Keratinocyte (primary cell): ENCODE data around the gene AKAP4. TPM values are rescaled to one million over a fixed set of nuclear protein-coding genes. Genes with fewer than 3 reads are reported as not detected.

Experiments used
- DNase-seq: peaks from one replicate; pipeline ENCODE4 v3.0.0-alpha.2; 2011; ENCODE audit warnings: low read depth, missing footprints, low spot score
- FAIRE-seq: peaks from 2 replicates; lab custom pipeline; 2011; peaks lifted over from hg19 to GRCh38; lab: Jason Lieb, UNC
- H2AFZ ChIP-seq: 2 replicates; pipeline ENCODE4 v1.6.0; 2012; ENCODE audit warnings: low read length, control low read depth, inconsistent platforms; ENCODE audit not compliant: control insufficient read depth
- H3K27ac ChIP-seq: 2 replicates; pipeline ENCODE4 v1.5.1; 2011; ENCODE audit warnings: low read length; ENCODE audit not compliant: control insufficient read depth, insufficient read depth
- H3K27me3 ChIP-seq: 3 replicates; pipeline ENCODE4 v1.6.0; 2011; ENCODE audit warnings: low read length; ENCODE audit not compliant: control insufficient read depth, insufficient read depth; ENCODE audit errors: extremely low read depth
- H3K36me3 ChIP-seq, 2 experiments: 2 replicates in 1 of 2; 3 replicates in 1 of 2; pipeline ENCODE4 v1.5.1; 2011; ENCODE audit warnings: low read length in 2 of 2, mild to moderate bottlenecking in 1 of 2; ENCODE audit not compliant: control insufficient read depth in 2 of 2, insufficient read depth in 2 of 2; ENCODE audit errors: extremely low read depth in 1 of 2
- H3K4me1 ChIP-seq: 3 replicates; pipeline ENCODE4 v1.5.1; 2011; ENCODE audit warnings: low read length; ENCODE audit not compliant: control insufficient read depth, insufficient read depth; ENCODE audit errors: extremely low read depth
- H3K4me2 ChIP-seq: 3 replicates; pipeline ENCODE4 v1.6.0; 2011; ENCODE audit warnings: low read depth, low read length; ENCODE audit not compliant: control insufficient read depth, insufficient read depth; ENCODE audit errors: extremely low read depth
- H3K4me3 ChIP-seq, 3 experiments: fragments of 200-600 bp in 1 of 3; sonication (generic) in 1 of 3; 2 replicates in 2 of 3; 3 replicates in 1 of 3; pipeline ENCODE4 v1.5.1; 2011 to 2016; ENCODE audit warnings: low read length in 3 of 3, mild to moderate bottlenecking in 3 of 3, control low read depth in 2 of 3, inconsistent platforms in 1 of 3, low read depth in 1 of 3, mixed read lengths in 1 of 3, mixed run types in 1 of 3, moderate library complexity in 1 of 3; ENCODE audit not compliant: control insufficient read depth in 2 of 3, insufficient read depth in 2 of 3; ENCODE audit errors: extremely low read depth in 1 of 3
- H3K79me2 ChIP-seq: 2 replicates; pipeline ENCODE4 v1.6.0; 2012; ENCODE audit warnings: low read length; ENCODE audit not compliant: control insufficient read depth, insufficient read depth
- H3K9ac ChIP-seq: 3 replicates; pipeline ENCODE4 v1.6.0; 2011; ENCODE audit warnings: low read length; ENCODE audit not compliant: control insufficient read depth, insufficient read depth; ENCODE audit errors: extremely low read depth
- H3K9me1 ChIP-seq: 3 replicates; pipeline ENCODE4 v1.6.0; 2011; ENCODE audit warnings: low read length; ENCODE audit not compliant: control insufficient read depth, insufficient read depth; ENCODE audit errors: extremely low read depth
- H3K9me3 ChIP-seq: 2 replicates; pipeline ENCODE4 v1.5.1; 2012; ENCODE audit warnings: low read depth, low read length; ENCODE audit not compliant: control insufficient read depth
- H4K20me1 ChIP-seq: 3 replicates; pipeline ENCODE4 v1.6.0; 2011; ENCODE audit warnings: low read length; ENCODE audit not compliant: control insufficient read depth, insufficient read depth; ENCODE audit errors: extremely low read depth
- CTCF ChIP-seq, 3 experiments: IDR thresholded peaks in 1 of 3; conservative IDR thresholded peaks in 1 of 3; optimal IDR thresholded peaks in 1 of 3; 2 replicates in 2 of 3; 3 replicates in 1 of 3; pipeline versions ENCODE3 to v1.5.1; 2011; ENCODE audit warnings: low read length in 3 of 3, mild to moderate bottlenecking in 3 of 3, moderate library complexity in 2 of 3, control low read depth in 1 of 3, inconsistent platforms in 1 of 3; ENCODE audit not compliant: insufficient read depth in 2 of 3; ENCODE audit errors: extremely low read depth in 1 of 3
- EZH2 ChIP-seq: IDR thresholded peaks from one replicate; pipeline ENCODE4 v1.6.1; 2012; ENCODE audit warnings: inconsistent platforms, mild to moderate bottlenecking, low read length, moderate library complexity
- dilution Hi-C: fragments of 300-500 bp; cut with MboI; formaldehyde crosslinking; loops from one replicate; pipeline ENCODE4 v1.7.0; 2020; ENCODE audit warnings: low sequenced_read_pairs; ENCODE audit not compliant: extremely low pct_ligation_motif_present
- polyA plus RNA-seq, 5 experiments: library from polyadenylated mRNA; depleted of rRNA in 3 of 5; stranded (reverse) in 3 of 5; stranded (forward) in 1 of 5; unstranded in 1 of 5; fragments of >200 nt; gene quantifications; 1 replicate in 1 of 5; 2 replicates in 3 of 5; 3 replicates in 1 of 5; pipeline versions ENCODE4 v1.2.1 to v1.2.3, GENCODE V29; 2011 to 2012; ENCODE audit warnings: missing spikeins in 2 of 5, low read depth in 1 of 5, low replicate concordance in 1 of 5

Gene AKAP4
- polyA plus RNA-seq, 1 donor (not counting 4 experiments of a cell fraction or from before 2014, with no cell fraction given) = not detected

- Histone ChIP-seq H3K9ac (no peak overlapping the region), H3K79me2 (no peaks in the 10 kb centered on the region), H3K4me3 (no peak overlapping the region), H3K9me3 (no peaks in the 10 kb centered on the region), H3K36me3 (no peaks in the 10 kb centered on the region), H3K4me1 (no peaks in the 10 kb centered on the region), H3K9me1 (no peaks in the 10 kb centered on the region), H3K4me2 (no peak overlapping the region), H4K20me1 (no peaks in the 10 kb centered on the region), H3K27me3 (no peaks in the 10 kb centered on the region), H2AFZ (no peak overlapping the region), H3K27ac (no peak overlapping the region)
- FAIRE-seq (no peak), DNase-seq (no peak)
- TF ChIP-seq CTCF (optimal IDR thresholded peaks at IDR 0.05 in 1 of 3, IDR thresholded peaks at IDR 0.05 in 1 of 3, conservative IDR thresholded peaks at IDR 0.05 in 1 of 3; ENCODE audit: extremely low read depth in 1 of 3, insufficient read depth in 2 of 3, low read length in 3 of 3) (no peak), EZH2 (no peak)
- dilution Hi-C loops = no loop called here
These were observed 11.8 kb downstream of the AKAP4 start for GRCh38 chrX:50188859-50189600.

GRCh38 chrX:50183891-50184290, 16.9 kb downstream of the AKAP4 start:
- H3K4me3 ChIP-seq = no peak overlapping the region
- no peak for TF ChIP-seq EZH2
- no peak for TF ChIP-seq CTCF (optimal IDR thresholded peaks at IDR 0.05 in 1 of 3, IDR thresholded peaks at IDR 0.05 in 1 of 3, conservative IDR thresholded peaks at IDR 0.05 in 1 of 3; ENCODE audit: extremely low read depth in 1 of 3, insufficient read depth in 2 of 3, low read length in 3 of 3)
- no peak overlapping the region for H2AFZ ChIP-seq
- no peaks in the 10 kb centered on the region for H4K20me1 ChIP-seq
- no peaks in the 10 kb centered on the region for H3K27me3 ChIP-seq
- no peak overlapping the region for H3K9ac ChIP-seq
- no peak for DNase-seq
- H3K9me3 ChIP-seq = no peaks in the 10 kb centered on the region
- H3K4me2 ChIP-seq = no peak overlapping the region
- no peak overlapping the region for H3K27ac ChIP-seq
- dilution Hi-C loops = no loop called here
- H3K9me1 ChIP-seq = no peaks in the 10 kb centered on the region
- FAIRE-seq = no peak
- H3K4me1 ChIP-seq = no peaks in the 10 kb centered on the region
- no peaks in the 10 kb centered on the region for H3K79me2 ChIP-seq
- H3K36me3 ChIP-seq = no peaks in the 10 kb centered on the region
